Measurements from ENCODE around the gene ARCN1.

GRCh38 chr11:118605116-118605867, 33.1 kb downstream of the ARCN1 start:
- TF ChIP-seq GLIS3 (CRISPR knock-in tag; IDR thresholded peaks at IDR 0.05) (no peak), ZFP3 (CRISPR knock-in tag; IDR thresholded peaks at IDR 0.05) (no peak), ZFP30 (CRISPR knock-in tag; IDR thresholded peaks at IDR 0.05) (no peak), TOX (CRISPR knock-in tag; IDR thresholded peaks at IDR 0.05; ENCODE audit: borderline replicate concordance) (no peak), CREB5 (CRISPR knock-in tag; IDR thresholded peaks at IDR 0.05; ENCODE audit: low read depth) (no peak), PPARA (CRISPR knock-in tag; IDR thresholded peaks at IDR 0.05; ENCODE audit: borderline replicate concordance) (no peak), PATZ1 (CRISPR knock-in tag; IDR thresholded peaks at IDR 0.05; ENCODE audit: borderline replicate concordance) (no peak), ZNF565 (CRISPR knock-in tag; conservative IDR thresholded peaks at IDR 0.05; ENCODE audit: low read depth) (no peak), CSDC2 (CRISPR knock-in tag; IDR thresholded peaks at IDR 0.05) (no peak), OSR1 (CRISPR knock-in tag; IDR thresholded peaks at IDR 0.05) (no peak), ZC3H10 (CRISPR knock-in tag; IDR thresholded peaks at IDR 0.05) (no peak), CSRNP3 (CRISPR knock-in tag; IDR thresholded peaks at IDR 0.05) (no peak), POU6F1 (CRISPR knock-in tag; IDR thresholded peaks at IDR 0.05; ENCODE audit: borderline replicate concordance, low read depth) (no peak), ARNTL (CRISPR knock-in tag; IDR thresholded peaks at IDR 0.05; ENCODE audit: borderline replicate concordance, low read depth) (no peak)
